Right lobe of liver (tissue), 4 donors: ENCODE measurements around the gene CEP112.

Experiments
- POLR2A ChIP-seq: fragments of 450-650 bp; IDR thresholded peaks from one replicate; pipeline ENCODE4 v1.6.1; 2017; ENCODE audit warnings: antibody characterized with exemption, mild to moderate bottlenecking
- TF ChIP-seq, protein P1 (sequence below), 4 donors: fragments of 200-600 bp in 3 of 4; fragments of 450-650 bp in 1 of 4; IDR thresholded peaks; one replicate each; pipeline versions ENCODE4 v1.5.1 to v1.8.0; 2016 to 2022; ENCODE audit warnings: antibody characterized with exemption in 4 of 4, mild to moderate bottlenecking in 2 of 4
- donor health status: DM: no; HTN: no; CAD: no.
- donor health status: DM: no; HTN: no; CAD: no.
- donor health status: DM: no; HTN: yes; CAD: no.

DNA sequence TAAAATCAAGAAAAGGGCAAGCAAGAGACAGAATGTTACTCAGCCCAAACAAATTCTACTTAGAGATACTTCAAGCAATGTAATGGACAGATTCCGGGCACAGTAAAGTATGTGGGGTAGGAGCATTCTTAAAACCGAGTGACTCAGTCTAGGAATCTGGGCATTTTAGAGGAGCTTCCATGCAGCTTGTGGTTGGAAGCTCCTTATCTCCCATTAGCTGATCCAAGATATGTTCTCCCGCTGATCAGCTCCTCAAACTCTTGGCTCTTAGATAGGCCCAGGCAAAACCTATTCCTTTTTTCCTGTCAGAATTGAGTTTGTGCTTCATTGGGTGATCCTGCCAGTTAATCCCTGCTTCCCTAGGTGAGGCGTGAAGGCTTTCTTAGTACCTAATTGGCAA, 303.3 kb downstream of the CEP112 start:
- TF ChIP-seq, protein P1, sequence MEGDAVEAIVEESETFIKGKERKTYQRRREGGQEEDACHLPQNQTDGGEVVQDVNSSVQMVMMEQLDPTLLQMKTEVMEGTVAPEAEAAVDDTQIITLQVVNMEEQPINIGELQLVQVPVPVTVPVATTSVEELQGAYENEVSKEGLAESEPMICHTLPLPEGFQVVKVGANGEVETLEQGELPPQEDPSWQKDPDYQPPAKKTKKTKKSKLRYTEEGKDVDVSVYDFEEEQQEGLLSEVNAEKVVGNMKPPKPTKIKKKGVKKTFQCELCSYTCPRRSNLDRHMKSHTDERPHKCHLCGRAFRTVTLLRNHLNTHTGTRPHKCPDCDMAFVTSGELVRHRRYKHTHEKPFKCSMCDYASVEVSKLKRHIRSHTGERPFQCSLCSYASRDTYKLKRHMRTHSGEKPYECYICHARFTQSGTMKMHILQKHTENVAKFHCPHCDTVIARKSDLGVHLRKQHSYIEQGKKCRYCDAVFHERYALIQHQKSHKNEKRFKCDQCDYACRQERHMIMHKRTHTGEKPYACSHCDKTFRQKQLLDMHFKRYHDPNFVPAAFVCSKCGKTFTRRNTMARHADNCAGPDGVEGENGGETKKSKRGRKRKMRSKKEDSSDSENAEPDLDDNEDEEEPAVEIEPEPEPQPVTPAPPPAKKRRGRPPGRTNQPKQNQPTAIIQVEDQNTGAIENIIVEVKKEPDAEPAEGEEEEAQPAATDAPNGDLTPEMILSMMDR (IDR thresholded peaks at IDR 0.05), result no peak
- TF ChIP-seq POLR2A, result no peak
